Activated CD4-positive, alpha-beta T cell treated with anti-CD3 and anti-CD28 coated beads for 4 hours (primary cell): ENCODE results near the gene TP53RK.
"Not testable (repeated sequence)": the region's sequence is repeated elsewhere in the genome, so short reads cannot be mapped to it uniquely, and the experiment has no call there.

Source experiments
- DNase-seq, 2 donors: peaks; one replicate each; pipeline ENCODE4 v3.0.0-alpha.2; 2020

TP53RK gene

DNA sequence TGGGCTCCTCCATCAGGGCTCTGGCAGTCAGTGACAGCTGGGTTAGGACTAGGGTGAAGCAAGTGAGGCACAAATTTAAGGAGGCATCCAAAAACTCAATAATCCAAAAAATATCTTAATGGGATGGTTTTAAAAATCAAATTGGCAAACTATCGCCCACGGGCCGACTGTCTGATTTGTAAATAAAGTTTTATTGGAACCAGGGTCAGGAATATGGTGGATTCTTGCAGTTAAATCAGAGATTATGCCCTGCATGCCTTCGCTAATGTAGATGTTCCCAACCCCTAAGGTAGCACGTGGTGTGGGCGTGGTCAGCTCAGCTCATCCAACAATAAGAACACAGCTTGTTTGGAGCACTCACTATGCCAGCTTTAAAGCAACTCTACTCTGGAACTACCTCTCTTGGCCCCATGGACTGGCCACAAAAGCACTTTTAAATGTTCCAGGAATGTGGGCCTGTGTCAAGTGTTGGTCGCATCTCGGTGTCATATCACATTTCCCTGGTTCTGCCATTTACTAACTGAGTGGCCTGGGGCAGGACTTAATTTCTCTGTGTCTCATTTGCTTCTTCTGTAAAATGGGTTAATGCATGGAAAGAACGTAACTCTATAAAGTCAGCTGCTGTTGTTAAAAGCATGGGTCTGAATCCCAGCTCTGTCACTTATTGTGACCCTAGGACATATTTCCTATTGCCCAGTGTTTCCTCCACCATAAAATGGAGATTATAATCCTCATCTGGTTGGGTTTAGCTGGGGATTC, 7.0 kb downstream of the TP53RK start:
- DNase-seq, result no peak

- peak; percentile 59 to 74 for DNase-seq
Measured at GRCh38 chr20:46681032-46681854, 8.0 kb downstream of the TP53RK start.

GRCh38 chr20:46680684-46681031, 8.6 kb downstream of the TP53RK start:
- DNase-seq, result no peak

DNA sequence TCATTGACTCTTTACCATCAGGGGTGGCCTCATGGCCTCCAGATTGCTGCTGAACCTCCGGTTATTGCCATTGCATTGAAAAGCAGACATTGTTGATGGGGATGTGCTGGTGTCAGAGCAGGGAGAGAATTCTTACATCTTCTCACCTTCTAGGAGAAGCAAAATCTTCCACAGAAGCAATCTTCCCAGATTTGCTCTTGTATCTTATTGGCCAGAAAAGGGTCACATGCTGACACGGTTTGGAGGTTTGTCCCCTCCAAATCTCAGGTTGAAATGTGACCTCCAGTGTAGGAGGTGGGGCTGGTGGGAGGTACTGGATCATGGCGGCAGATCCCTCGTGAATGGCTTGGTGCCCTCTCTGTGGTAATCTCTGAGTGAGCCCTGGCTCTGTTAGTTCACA, 10.7 kb downstream of the TP53RK start:
- no peak for DNase-seq

GRCh38 chr20:46677608-46678007, 11.6 kb downstream of the TP53RK start:
- no peak for DNase-seq

GRCh38 chr20:46676649-46677316, 12.5 kb downstream of the TP53RK start:
- not testable (repeated sequence) for DNase-seq

- no peak for DNase-seq
Measured at GRCh38 chr20:46674253-46675083, 14.8 kb downstream of the TP53RK start.

- DNase-seq, result no peak
Measured at GRCh38 chr20:46673394-46674252, 15.6 kb downstream of the TP53RK start.

DNA sequence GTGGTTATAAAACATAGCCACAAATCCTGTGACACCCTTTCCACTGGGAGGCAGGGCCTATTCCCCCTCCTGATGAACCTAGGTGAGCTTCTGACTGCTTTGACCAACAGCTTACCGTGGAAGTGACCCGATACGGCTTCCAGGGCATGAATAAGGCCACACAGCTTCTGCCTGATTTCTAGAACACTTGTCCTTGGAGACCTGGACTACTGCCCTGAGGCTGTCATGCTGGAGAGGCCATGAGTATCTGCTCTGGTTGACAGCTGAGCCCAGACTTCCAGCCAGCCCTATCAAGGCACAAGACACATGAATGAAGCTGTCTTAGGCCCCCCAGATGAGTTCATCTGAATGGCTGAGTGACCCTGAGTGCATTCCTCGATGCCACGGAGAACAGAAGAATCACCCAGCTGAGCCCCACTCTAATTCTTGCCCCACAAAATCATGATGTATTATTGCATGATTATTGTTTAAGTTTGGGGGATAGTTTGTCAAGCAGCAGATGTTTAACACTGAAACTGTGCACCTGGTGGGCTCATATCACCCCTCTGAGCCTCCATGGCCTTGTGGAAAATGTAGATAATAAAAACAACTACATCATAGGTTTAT, 16.6 kb downstream of the TP53RK start:
- no peak for DNase-seq

- DNase-seq, result no peak
Measured at GRCh38 chr20:46671866-46672542, 17.2 kb downstream of the TP53RK start.

GRCh38 chr20:46670585-46671584, 18.4 kb downstream of the TP53RK start:
- DNase-seq, result no peak

DNA sequence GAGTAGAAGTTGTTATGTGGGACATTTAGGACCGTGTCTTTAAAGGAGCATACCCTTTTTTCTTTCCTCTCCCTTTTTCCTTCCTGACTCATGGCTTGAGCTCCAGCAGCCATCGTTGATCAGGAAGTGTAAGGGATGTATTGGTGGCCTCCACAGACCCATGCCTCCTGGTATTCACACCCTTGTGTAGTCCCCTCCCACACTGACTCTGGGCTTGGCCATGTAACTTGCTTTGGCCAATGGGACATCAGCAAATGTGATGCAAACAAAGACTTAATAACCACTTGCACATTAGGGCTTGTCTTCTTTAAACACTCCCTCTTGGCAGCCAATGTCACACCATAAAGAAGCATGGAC, 19.0 kb downstream of the TP53RK start:
- DNase-seq, result no peak

DNA sequence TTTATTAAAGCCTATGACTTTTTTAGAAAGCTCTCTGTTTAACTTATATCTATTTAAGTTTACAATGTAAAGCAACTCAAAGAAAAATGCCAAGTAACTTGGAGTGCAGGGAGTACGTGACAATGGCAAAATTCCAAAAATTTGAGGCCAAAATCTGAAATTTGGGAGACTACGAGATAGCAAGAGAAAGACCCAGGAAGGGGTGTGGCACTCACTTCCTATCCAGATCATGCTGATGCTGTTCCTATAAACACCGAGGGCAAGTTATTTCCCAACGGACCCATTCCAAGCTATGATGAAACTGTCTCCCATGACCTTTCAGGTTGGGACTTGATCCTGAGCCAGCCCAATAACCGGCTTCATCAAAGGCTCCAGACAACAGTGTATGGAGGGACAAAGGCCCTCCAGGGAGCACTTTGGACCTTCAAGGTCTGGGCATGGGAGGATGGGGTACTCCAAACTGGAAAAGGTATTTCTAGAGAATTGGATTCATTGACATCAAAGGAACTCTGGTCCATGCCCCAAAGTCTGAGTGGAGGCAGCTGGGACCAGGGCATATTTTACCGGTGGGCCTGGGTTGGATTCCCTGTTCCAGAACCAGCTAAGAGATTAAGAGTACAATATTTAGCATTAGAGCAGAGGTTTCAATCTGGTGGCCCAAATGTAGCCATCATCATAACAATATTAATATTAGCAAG, 22.3 kb downstream of the TP53RK start:
- DNase-seq, result no peak

GRCh38 chr20:46666306-46666705, 22.9 kb downstream of the TP53RK start:
- no peak for DNase-seq

DNA sequence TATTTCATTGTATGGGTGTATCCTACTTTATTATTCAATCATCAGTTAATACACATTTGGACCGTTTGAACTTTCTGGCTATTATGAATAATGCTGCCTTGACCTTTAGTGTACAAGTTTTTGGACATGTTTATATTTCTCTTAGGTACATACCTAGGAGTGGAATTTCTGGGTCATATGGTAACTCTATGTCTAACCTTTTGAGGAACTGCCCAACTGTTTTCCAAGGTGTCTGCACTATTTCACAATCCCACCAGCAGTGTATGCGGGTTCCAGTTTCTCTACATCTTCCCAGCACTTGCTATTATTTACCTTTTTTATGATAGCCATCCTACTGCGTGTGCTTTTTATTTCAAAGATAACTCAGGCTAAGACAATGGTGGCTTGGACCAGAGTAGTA, 23.6 kb downstream of the TP53RK start:
- no peak for DNase-seq

- no peak for DNase-seq
Measured at GRCh38 chr20:46663531-46663930, 25.7 kb downstream of the TP53RK start.

- no peak for DNase-seq
Measured at GRCh38 chr20:46661659-46662058, 27.6 kb downstream of the TP53RK start.

- no peak for DNase-seq
Measured at GRCh38 chr20:46660487-46660886, 28.8 kb downstream of the TP53RK start.

- DNase-seq, result no peak
Measured at GRCh38 chr20:46657618-46658017, 31.6 kb downstream of the TP53RK start.
